NK-92 (cell line): ENCODE measurements around the gene PRSS16.
"Not testable (repeated sequence)": the region's sequence is repeated elsewhere in the genome, so short reads cannot be mapped to it uniquely, and the experiment has no call there.

ENCODE experiments used
- DNase-seq: peaks from one replicate; lab custom pipeline; 2025; ENCODE audit not compliant: unreplicated experiment; lab: John Stamatoyannopoulos, UW

PRSS16 gene, protein sequence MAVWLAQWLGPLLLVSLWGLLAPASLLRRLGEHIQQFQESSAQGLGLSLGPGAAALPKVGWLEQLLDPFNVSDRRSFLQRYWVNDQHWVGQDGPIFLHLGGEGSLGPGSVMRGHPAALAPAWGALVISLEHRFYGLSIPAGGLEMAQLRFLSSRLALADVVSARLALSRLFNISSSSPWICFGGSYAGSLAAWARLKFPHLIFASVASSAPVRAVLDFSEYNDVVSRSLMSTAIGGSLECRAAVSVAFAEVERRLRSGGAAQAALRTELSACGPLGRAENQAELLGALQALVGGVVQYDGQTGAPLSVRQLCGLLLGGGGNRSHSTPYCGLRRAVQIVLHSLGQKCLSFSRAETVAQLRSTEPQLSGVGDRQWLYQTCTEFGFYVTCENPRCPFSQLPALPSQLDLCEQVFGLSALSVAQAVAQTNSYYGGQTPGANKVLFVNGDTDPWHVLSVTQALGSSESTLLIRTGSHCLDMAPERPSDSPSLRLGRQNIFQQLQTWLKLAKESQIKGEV

DNA sequence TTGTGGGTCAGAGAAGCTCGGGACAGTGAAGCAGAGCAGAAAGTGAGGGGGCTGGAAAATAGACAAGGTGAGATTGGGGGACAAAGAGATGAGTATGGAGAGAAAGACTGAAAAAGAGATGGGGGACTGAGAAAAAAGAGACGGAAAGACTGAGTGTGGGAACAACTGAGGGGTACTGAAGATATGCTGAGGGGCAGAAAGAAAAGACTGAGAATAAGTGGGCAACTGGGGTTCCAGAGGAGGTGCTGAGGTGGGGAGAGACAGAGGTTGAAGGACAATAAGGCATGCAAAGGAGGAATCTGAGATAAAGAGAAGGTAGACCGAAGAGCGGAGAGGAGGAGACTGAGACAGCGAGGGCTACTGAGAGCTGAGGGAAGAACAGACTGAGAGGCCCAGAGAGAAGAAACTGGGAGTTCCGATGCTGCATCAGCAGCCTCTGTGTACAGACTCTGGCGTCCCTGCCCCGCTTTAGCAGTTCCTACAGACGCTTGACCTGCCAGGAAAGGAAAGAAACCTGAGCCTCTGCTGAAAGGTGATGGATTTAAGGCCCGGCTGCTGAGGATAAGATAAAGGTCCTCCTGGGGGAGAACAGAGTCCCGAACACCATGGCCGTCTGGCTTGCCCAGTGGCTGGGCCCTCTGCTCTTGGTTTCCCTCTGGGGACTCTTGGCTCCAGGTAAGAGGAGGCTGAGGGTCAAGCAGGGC, at the start of gene PRSS16:
PRSS16 (plus strand) TSS at position 569 of the 704 bp plus-strand sequence; CDS start at position 606, 37 bp downstream.
- no peak for DNase-seq

- DNase-seq, result no peak
Measured at GRCh38 chr6:27205375-27206278, 41.9 kb upstream of the PRSS16 start.

DNA sequence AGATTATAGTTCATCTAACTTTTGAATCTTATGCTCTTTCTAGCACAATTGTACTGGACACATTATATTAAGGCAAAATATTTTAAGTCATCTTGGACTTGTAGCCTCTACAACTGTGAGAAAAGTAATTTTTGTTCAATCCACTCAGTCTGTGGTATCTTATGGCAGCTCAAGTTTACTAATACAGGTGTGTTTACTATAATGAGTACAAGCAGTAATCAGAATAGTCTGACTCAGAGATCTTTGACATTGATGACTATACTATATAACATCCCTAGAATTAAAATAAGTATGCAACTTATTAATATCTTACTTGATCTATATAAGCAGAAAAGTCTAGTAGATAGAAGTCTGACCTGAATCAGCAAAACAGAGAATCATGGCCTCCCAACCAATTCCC, 40.7 kb upstream of the PRSS16 start:
- DNase-seq, result no peak

DNA sequence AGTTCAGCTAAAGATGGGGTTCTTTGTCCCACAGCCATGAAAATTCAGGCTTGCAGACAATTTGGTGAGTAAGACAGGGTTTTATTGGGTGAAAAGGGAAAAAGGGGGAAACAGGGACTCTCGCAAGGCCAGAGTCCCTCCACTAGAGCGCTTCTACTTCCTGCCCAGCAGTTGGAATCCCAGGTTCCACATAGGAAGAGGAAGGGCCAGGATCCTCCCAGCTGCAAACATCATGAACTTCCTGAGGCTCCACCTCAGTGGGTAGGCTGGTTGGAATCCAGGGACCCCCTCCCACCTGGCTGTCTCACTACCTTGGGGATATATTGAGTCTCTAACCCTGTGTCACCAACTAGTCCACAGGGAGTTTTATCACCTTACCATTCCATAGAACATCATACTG, 39.5 kb upstream of the PRSS16 start:
- no peak for DNase-seq

- no peak for DNase-seq
Measured at GRCh38 chr6:27209196-27209595, 38.3 kb upstream of the PRSS16 start.

DNA sequence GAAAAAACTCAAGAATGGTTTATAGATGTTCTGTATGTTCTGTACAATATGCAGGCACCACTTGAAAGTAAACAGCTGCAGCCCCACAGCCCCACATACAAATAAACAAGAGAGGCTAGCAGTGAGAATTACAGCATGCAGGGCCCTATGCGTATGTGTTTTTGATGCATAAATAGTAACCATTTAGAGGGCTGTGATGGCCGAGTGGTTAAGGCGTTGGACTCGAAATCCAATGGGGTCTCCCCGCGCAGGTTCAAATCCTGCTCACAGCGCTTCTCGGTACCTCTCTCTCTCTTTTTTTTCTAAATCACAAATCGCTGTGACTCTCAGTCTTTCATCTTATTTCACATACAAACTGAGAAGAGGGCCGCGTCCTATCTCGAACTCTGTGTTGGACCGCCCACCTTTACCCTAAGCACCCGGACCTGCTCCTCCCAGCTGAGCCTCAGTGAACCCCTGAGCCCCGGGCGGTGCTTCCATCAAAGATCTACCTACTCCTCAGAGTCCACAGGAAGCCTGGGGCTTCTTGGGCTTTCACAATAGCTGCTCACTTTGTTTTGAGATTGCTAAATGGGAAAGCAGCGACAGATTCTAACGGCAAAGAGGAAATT, 37.7 kb upstream of the PRSS16 start:
- DNase-seq, result no peak

DNA sequence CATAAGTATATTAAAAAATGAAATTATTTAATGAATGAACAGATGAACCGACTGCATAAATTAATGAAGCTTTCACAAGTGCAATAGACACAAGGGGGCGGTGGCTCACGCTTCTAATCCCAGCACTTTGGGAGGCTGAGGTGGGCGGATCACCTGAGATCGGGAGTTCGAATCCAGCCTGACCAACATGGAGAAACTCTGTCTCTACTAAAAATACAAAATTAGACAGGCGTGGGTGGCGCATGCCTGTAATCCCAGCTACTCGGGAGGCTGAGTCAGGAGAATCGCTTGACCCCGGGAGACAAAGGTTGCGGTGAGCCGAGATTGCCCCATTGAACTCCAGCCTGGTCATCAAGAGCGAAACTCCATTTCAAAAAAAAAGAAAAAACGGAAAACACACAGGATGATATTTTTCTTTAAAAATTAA, 34.4 kb upstream of the PRSS16 start:
- DNase-seq, result not testable (repeated sequence)

GRCh38 chr6:27213544-27214125, 33.9 kb upstream of the PRSS16 start:
- DNase-seq, result no peak

DNA sequence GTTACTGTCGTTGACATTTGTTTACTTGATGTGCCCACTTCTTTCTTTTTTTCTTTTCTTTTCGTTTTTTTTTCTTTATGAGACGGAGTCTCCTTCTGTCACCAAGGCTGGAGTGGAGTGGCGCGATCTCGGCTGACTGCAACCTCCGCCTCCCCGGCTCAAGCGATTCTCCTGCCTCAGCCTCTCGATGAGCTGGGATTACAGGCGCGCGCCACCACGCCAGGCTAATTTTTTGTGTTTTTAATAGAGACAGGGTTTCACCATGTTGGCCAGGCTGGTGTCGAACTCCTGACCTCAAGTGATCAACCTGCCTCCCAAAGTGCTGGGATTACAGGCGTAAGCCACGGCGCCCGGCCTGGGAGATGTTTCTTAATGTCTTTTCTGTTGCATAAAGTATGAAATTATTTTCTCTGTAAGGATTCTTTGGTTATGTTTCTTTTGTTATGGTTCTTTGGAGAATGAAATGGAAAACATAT, 33.3 kb upstream of the PRSS16 start:
- no peak for DNase-seq

GRCh38 chr6:27216874-27217273, 30.6 kb upstream of the PRSS16 start:
- DNase-seq, result no peak

- not testable (repeated sequence) for DNase-seq
Measured at GRCh38 chr6:27222971-27223370, 24.5 kb upstream of the PRSS16 start.

GRCh38 chr6:27224729-27225128, 22.8 kb upstream of the PRSS16 start:
- no peak for DNase-seq

- no peak for DNase-seq
Measured at GRCh38 chr6:27228963-27229477, 18.5 kb upstream of the PRSS16 start.

DNA sequence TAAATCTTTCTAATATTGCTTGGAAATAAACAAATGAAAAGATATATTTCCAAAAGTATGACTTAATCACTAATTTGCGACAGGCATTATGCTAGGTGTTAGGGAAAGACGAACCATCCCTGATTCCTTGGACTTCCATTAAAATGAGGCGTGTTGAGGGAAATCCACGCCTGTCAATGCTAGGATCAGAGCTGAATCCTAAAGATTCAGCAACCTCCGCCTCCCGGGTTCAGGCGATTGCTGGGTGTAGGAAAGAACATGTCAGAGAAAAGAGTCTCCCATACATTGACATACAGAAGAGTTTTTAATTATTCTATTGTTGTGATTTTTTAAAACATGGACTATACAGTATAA, 16.8 kb upstream of the PRSS16 start:
- DNase-seq, result no peak

GRCh38 chr6:27234576-27234975, 12.9 kb upstream of the PRSS16 start:
- DNase-seq, result no peak

DNA sequence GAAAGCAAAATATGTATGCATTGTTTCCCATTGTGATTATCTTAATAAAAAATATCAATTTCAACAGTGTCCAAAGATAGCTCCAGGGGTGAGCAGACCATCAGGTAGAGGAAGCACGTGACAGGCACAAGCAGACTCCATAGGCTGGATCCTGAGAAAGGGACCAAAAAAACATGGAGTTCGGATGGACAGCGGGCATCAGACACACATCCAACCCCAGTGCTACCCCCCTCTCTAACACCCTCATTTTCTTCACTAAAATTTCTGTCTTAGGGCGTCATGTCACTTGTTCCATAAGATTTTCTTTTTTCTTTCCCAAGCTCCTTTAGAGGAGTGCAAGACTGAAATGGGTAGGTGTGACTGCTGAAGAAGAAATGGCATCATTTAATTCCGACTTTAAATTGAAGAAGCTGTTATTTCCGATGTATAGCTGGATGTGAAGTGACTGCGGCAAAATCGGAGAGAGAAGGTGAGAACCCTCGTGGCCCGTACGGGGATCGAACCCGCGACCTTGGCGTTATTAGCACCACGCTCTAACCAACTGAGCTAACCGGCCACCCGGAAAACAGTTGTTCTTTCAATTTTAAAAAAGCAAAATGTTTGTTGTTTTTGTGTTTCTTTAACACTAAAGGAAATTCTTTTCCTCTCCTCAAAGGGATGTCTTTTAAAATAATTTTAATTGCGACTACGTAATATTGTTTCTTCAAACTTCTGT, 10.3 kb upstream of the PRSS16 start:
- DNase-seq, result no peak

GRCh38 chr6:27238010-27238983, 9.2 kb upstream of the PRSS16 start:
- no peak for DNase-seq

- DNase-seq, result no peak
Measured at GRCh38 chr6:27239258-27239657, 8.2 kb upstream of the PRSS16 start.
